Measurements from ENCODE around the gene ZNF423. TPM values are rescaled to one million over a fixed set of nuclear protein-coding genes. Genes with fewer than 3 reads are reported as not detected.

Gene ZNF423
- total and polyA plus RNA-seq, 4 donors: 1.1 to 14.8 (median 3.3) TPM

DNA sequence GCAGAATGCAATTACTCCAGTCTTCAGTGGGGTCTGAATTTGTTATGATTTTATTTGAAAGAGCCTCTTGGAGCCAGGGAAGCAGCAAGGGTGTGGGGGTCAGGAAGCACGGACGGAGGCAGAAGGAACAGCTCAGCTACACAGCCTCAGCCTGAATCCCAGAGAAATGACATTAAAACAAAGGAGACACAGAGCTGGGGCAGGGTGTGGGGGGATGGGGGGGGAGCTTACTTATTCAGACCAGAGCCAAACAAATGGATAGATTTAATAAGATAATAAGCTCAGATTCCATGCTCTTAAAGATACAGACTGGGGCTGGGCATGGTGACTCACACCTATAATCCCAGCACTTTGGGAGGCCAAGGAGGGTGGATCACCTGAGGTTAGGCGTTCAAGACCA lies 195.3 kb downstream of the ZNF423 start:
- H3K9ac ChIP-seq (ENCODE audit: insufficient read depth in 1 of 2, low read length in 2 of 2): no peak overlapping the region
- no peaks in the 10 kb centered on the region for H3K27me3 ChIP-seq (ENCODE audit: control insufficient read depth in 3 of 3, insufficient read depth in 3 of 3, low read length in 2 of 3)
- 81 to 85% methylated on average over 3 of the region's 3 CpGs for WGBS, 2 donors
- ATAC-seq (ENCODE audit: insufficient read depth, low FRiP score) (no peak), DNase-seq (peak; percentile 34 to 60 (median 52))
- H3K9me3 ChIP-seq (ENCODE audit: control insufficient read depth in 4 of 4, insufficient read depth in 3 of 4, low read length in 3 of 4): no peaks in the 10 kb centered on the region
- peaks cover 0 to 36% (median 13%) of the 10 kb centered on the region in 5 donors for H3K4me1 ChIP-seq (ENCODE audit: control insufficient read depth in 5 of 5, insufficient read depth in 5 of 5, low read length in 5 of 5)
- H3K4me3 ChIP-seq: no peak overlapping the region
- no peak overlapping the region for H3K27ac ChIP-seq (ENCODE audit: low read depth in 1 of 2, low read length in 1 of 2)
- TF ChIP-seq, protein P1, sequence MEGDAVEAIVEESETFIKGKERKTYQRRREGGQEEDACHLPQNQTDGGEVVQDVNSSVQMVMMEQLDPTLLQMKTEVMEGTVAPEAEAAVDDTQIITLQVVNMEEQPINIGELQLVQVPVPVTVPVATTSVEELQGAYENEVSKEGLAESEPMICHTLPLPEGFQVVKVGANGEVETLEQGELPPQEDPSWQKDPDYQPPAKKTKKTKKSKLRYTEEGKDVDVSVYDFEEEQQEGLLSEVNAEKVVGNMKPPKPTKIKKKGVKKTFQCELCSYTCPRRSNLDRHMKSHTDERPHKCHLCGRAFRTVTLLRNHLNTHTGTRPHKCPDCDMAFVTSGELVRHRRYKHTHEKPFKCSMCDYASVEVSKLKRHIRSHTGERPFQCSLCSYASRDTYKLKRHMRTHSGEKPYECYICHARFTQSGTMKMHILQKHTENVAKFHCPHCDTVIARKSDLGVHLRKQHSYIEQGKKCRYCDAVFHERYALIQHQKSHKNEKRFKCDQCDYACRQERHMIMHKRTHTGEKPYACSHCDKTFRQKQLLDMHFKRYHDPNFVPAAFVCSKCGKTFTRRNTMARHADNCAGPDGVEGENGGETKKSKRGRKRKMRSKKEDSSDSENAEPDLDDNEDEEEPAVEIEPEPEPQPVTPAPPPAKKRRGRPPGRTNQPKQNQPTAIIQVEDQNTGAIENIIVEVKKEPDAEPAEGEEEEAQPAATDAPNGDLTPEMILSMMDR (IDR thresholded peaks at IDR 0.05; ENCODE audit: control extremely low read depth, extremely low read depth): no peak
- no peaks in the 10 kb centered on the region for H3K36me3 ChIP-seq (ENCODE audit: control insufficient read depth in 4 of 4, insufficient read depth in 4 of 4, low read length in 4 of 4)

DNA sequence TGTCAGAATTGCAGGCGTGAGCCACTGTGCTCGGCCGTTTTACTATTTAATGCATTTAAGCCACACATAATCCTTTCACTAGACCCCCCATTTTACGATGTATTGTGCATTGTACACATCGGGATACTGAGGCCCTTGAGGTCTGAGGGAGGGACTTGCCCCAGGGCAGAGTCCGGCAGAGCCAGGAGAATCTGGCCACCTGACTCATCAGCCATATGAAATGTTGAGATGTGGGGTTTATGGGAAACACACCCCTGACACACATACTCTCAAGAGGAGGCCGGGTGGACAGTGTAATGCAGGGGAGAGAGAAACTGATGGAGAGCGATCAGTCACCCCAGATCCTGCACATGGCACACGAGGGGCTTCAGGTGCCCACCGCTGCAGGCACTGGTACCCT lies 196.6 kb downstream of the ZNF423 start:
- 93 to 95% methylated on average over 10 of the region's 10 CpGs for WGBS, 2 donors
- DNase-seq (no peak), ATAC-seq (ENCODE audit: insufficient read depth, low FRiP score) (no peak)
- TF ChIP-seq, protein P1 (IDR thresholded peaks at IDR 0.05; ENCODE audit: control extremely low read depth, extremely low read depth): no peak
- H3K27me3 ChIP-seq (ENCODE audit: control insufficient read depth in 3 of 3, insufficient read depth in 3 of 3, low read length in 2 of 3): no peaks in the 10 kb centered on the region
- H3K36me3 ChIP-seq (ENCODE audit: control insufficient read depth in 4 of 4, insufficient read depth in 4 of 4, low read length in 4 of 4): no peaks in the 10 kb centered on the region
- H3K9me3 ChIP-seq (ENCODE audit: control insufficient read depth in 4 of 4, insufficient read depth in 3 of 4, low read length in 3 of 4): no peaks in the 10 kb centered on the region
- H3K4me3 ChIP-seq: no peak overlapping the region
- H3K4me1 ChIP-seq (ENCODE audit: control insufficient read depth in 5 of 5, insufficient read depth in 5 of 5, low read length in 5 of 5): peaks cover 0 to 25% (median 10%) of the 10 kb centered on the region in 5 donors
- no peak overlapping the region for H3K9ac ChIP-seq (ENCODE audit: insufficient read depth in 1 of 2, low read length in 2 of 2)
- H3K27ac ChIP-seq (ENCODE audit: low read depth in 1 of 2, low read length in 1 of 2): no peak overlapping the region

DNA sequence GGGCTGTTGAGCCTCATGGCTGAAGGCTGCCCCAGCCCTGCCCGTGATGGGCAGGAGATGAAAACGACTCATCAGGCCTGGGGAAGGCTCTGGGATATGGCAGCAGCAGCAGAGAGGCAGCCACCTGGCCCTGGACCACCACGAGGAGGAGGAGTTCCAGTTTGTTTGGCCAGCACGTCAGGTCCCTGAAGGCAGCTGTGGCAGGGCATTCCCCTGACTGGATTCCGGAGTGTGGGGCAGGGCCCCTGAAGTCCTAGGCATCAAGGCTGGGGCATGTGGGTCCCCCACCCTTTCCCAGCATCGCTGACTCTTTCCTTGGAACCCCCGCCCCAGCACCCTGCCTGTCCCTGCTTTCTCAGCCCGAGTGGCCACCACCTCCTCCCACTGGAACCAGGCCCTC lies 197.4 kb downstream of the ZNF423 start:
- Histone ChIP-seq H3K4me1 (ENCODE audit: control insufficient read depth in 5 of 5, insufficient read depth in 5 of 5, low read length in 5 of 5) (peaks cover 0 to 17% (median 4%) of the 10 kb centered on the region in 5 donors), H3K27me3 (ENCODE audit: control insufficient read depth in 3 of 3, insufficient read depth in 3 of 3, low read length in 2 of 3) (no peaks in the 10 kb centered on the region), H3K9ac (ENCODE audit: insufficient read depth in 1 of 2, low read length in 2 of 2) (no peak overlapping the region), H3K27ac (ENCODE audit: low read depth in 1 of 2, low read length in 1 of 2) (no peak overlapping the region), H3K4me3 (no peak overlapping the region), H3K9me3 (ENCODE audit: control insufficient read depth in 4 of 4, insufficient read depth in 3 of 4, low read length in 3 of 4) (no peaks in the 10 kb centered on the region), H3K36me3 (ENCODE audit: control insufficient read depth in 4 of 4, insufficient read depth in 4 of 4, low read length in 4 of 4) (no peaks in the 10 kb centered on the region)
- no peak for ATAC-seq (ENCODE audit: insufficient read depth, low FRiP score)
- WGBS, 2 donors: 78 to 92% methylated on average over 8 of the region's 8 CpGs
- no peak for DNase-seq
- TF ChIP-seq, protein P1 (IDR thresholded peaks at IDR 0.05; ENCODE audit: control extremely low read depth, extremely low read depth): no peak

Data from lung (tissue), 12 donors.